Measurements from ENCODE around the gene CDKN1A. TPM values are rescaled to one million over a fixed set of nuclear protein-coding genes. Genes with fewer than 3 reads are reported as not detected.

The CDKN1A gene
- total RNA-seq, 1 donor from 2014 or later = 56.2 TPM

DNA sequence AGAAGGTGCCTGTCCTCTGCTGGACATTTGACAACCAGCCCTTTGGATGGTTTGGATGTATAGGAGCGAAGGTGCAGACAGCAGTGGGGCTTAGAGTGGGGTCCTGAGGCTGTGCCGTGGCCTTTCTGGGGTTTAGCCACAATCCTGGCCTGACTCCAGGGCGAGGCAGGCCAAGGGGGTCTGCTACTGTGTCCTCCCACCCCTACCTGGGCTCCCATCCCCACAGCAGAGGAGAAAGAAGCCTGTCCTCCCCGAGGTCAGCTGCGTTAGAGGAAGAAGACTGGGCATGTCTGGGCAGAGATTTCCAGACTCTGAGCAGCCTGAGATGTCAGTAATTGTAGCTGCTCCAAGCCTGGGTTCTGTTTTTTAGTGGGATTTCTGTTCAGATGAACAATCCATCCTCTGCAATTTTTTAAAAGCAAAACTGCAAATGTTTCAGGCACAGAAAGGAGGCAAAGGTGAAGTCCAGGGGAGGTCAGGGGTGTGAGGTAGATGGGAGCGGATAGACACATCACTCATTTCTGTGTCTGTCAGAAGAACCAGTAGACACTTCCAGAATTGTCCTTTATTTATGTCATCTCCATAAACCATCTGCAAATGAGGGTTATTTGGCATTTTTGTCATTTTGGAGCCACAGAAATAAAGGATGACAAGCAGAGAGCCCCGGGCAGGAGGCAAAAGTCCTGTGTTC is 1.3 kb upstream of the CDKN1A start:
- intact Hi-C loops (cut with micrococcal nuclease) = no loop called here

DNA sequence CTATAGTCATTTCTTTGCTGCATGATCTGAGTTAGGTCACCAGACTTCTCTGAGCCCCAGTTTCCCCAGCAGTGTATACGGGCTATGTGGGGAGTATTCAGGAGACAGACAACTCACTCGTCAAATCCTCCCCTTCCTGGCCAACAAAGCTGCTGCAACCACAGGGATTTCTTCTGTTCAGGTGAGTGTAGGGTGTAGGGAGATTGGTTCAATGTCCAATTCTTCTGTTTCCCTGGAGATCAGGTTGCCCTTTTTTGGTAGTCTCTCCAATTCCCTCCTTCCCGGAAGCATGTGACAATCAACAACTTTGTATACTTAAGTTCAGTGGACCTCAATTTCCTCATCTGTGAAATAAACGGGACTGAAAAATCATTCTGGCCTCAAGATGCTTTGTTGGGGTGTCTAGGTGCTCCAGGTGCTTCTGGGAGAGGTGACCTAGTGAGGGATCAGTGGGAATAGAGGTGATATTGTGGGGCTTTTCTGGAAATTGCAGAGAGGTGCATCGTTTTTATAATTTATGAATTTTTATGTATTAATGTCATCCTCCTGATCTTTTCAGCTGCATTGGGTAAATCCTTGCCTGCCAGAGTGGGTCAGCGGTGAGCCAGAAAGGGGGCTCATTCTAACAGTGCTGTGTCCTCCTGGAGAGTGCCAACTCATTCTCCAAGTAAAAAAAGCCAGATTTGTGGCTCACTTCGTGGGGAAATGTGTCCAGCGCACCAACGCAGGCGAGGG is 594 bp upstream of the CDKN1A start:
- intact Hi-C loops (cut with micrococcal nuclease) = no loop called here

DNA sequence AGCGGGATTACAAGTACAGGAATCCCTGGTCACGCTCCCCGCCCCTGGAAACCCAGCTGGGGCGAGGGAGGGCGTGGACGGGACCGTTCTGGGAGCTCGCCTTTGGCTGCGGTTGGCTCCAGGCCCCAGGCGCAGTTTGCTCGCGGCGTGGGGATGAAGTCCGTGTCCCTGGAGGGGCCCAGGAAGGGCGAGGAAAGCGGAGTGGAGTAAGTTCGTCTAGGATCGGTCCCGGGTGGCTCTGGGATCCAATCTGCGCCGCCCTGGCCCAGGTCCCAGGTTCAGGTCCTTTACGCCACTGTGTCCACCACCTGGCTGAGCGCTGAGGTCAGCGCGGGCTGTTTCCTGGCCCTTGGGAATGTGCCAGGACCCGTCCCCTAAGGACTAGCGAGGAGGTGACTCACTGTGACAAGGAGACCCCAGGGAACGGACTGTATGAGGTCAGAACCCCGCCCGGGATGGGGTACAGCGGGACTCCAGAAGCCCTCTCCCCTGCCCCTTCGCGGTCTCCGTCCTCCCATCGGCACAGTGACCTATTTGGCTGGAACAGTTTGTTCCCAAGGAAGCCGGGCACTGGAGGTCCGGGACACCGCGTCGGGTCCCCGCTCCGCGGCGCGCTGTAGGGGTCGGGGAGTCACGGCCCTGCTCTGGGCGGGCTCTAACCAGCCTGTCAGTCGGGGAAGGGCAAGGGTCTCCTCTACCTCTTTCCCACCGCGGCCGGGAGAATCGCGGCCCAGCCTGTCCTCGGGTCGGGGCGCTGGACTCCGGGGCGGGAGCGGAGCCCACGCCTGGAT is 724 bp downstream of the CDKN1A start:
- intact Hi-C loops (cut with micrococcal nuclease) = no loop called here

- intact Hi-C loops (cut with micrococcal nuclease) = loop anchor here (1.0 to 5.0 kb wide), 3 partner anchors 10 to 240 kb away; partner anchors contain the start of genes KCTD20, PXT1 and STK38
Measured at GRCh38 chr6:36682328-36683144, 4.0 kb downstream of the CDKN1A start.

GRCh38 chr6:36683145-36683655 is 4.7 kb downstream of the CDKN1A start:
- intact Hi-C loops (cut with micrococcal nuclease) = loop anchor here (5.0 kb wide), 2 partner anchors 136 to 241 kb away; partner anchors contain the start of genes KCTD20, PXT1 and STK38

DNA sequence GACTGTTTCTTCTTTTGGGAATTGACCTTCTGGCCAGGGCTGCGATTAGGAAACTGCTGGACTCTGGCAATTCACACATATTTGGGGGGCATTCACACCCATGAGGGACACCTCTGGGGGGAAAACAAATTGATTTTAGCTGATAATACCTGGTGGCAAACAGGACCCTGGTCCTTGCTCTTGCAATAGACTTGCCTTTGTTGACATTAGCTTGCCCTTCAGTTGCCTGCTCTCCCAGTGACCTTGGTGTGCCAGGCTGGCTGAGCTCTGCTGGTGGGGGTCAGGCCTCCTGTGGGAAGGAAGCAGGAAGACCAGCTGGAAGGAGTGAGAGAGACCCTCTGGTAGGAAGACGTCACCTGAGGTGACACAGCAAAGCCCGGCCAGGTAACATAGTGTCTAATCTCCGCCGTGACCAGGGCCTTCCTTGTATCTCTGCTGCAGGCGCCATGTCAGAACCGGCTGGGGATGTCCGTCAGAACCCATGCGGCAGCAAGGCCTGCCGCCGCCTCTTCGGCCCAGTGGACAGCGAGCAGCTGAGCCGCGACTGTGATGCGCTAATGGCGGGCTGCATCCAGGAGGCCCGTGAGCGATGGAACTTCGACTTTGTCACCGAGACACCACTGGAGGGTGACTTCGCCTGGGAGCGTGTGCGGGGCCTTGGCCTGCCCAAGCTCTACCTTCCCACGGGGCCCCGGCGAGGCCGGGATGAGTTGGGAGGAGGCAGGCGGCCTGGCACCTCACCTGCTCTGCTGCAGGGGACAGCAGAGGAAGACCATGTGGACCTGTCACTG is 5.3 kb downstream of the CDKN1A start:
- intact Hi-C loops (cut with micrococcal nuclease) = loop anchor here (5.0 kb wide), 2 partner anchors 137 to 242 kb away; partner anchors contain the start of genes KCTD20, PXT1 and STK38

DNA sequence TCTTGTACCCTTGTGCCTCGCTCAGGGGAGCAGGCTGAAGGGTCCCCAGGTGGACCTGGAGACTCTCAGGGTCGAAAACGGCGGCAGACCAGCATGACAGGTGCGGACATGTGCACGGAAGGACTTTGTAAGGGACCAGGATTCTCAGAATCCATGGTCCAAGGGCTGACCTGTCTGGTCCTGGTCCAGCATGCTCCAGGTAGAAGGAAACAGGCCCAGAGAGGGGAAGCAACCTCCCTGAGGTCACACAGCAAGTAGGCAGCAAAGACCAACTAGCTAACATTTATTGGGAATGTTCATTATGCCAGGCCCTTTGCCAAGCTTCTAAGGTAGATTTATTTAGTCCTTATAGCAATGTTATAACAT is 5.9 kb downstream of the CDKN1A start:
- intact Hi-C loops (cut with micrococcal nuclease) = loop anchor here (5.0 kb wide), 2 partner anchors 137 to 242 kb away; partner anchors contain the start of genes KCTD20, PXT1 and STK38

DNA sequence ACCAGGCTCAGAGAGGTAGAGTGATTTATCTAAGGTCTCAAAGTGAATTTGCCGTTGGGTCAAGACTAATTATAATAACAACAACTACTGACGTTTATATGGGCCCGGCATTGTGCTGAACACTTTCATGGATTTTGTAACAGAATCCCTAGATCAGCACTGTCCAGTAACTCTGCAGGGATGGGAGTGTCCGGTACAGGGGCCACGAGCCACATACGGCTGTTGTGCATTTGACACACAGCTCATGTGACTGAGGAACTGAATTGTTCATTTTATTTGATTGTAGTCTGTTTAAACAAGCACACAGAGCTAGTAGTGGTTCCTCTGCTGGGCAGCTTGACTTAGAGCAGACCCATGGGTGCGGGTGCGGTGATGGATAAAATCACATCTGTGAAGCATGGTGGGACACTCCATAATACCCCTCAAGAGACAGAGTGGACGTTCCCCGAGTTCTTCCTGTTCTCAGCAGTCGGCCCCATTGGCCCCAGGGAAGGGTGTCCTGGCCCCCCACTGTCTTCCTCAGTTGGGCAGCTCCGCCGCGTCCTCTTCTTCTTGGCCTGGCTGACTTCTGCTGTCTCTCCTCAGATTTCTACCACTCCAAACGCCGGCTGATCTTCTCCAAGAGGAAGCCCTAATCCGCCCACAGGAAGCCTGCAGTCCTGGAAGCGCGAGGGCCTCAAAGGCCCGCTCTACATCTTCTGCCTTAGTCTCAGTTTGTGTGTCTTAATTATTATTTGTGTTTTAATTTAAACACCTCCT is 6.8 kb downstream of the CDKN1A start:
- intact Hi-C loops (cut with micrococcal nuclease) = no loop called here

GRCh38 chr6:36685926-36686667 is 7.6 kb downstream of the CDKN1A start:
- intact Hi-C loops (cut with micrococcal nuclease) = no loop called here

- intact Hi-C loops (cut with micrococcal nuclease) = no loop called here
Measured at GRCh38 chr6:36686668-36687513, 8.4 kb downstream of the CDKN1A start.

DNA sequence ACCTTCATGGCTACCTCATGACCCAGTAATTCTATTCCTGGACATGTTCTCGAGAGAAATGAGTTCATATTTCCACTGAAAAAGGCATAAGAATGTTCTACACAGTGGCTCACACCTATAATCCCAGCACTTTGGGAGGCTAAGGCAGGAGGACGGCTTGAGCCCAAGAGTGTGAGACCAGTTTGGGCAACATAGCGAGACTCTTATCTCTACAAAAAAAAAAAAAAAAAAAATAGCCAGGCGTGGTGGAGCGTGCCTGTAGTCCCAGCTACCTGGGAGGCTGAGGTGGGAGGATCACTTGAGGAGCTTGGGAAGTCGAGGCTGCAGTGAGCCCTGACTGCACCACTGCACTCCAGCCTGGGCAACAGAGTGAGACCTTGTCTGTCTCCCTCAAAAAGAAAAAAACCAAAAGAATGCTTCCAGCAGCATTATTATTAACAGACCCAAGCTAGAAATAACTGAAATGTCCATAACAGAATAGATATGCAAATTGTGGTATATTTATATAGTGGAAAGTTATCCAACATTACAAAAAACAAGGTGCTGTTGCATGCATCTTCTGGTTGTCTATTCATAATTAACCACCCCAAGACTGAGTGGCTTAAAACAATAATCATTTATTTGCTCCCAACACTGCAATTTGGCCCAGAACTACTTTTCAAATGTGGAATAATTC is 9.7 kb downstream of the CDKN1A start:
- intact Hi-C loops (cut with micrococcal nuclease) = no loop called here

DNA sequence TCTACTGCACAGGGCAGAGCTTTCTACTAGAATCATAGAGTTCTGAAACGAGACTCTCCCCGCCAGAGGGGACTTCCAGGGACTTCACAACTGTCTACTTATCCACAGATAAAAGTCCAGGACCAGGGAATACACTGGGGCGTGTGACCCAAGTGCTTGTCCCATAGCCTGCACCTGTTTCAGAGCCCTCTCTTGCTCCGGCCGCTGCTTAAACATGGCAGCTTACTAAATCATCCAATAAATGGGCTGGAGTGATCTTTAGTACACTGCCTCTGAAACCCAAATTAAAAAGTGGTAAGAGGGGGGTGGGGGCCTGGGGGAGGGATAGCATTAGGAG is 10.2 kb downstream of the CDKN1A start:
- intact Hi-C loops (cut with micrococcal nuclease) = no loop called here

GRCh38 chr6:36691011-36691410 is 12.5 kb downstream of the CDKN1A start:
- intact Hi-C loops (cut with micrococcal nuclease) = no loop called here

DNA sequence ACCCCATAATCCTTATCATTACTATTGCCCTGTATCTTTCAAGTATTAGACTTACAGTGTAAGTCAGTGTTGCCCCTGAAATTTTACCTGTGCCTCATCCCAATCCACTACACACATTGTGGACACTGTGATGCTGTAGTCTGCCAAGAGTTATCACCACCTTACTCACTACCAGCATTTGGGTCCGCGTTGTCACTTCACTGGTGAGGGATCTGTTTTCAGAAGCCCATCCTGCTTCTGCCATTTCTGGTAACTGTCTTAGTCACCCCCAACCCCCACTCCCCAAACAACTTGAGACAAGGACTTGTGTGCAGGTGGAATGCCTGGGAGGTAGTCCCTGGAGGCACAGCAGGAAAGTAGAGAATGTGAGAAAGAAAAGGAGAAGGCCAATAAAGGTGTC is 13.1 kb downstream of the CDKN1A start:
- intact Hi-C loops (cut with micrococcal nuclease) = loop anchor here (1.0 kb wide), 1 partner anchor 9 kb away; no protein-coding TSS in a partner anchor

DNA sequence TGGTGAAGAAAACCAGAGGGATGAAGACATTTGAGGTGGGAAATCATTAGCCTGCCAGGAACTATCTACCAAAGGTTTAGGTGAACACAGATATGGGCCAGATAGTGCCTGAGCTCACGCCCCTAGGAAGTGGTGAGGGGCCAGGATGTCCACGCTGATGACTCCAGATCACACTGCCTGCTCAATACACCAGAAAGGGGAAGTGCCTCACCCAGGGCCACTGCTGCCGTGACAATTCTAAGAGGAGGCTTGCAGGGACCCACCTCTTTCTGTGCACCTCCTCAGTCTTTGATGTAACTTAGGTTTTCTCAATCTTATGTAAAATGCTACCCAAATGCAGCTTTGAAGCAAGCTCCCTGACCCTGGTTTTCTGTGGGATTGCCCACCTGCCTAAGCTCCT is 13.7 kb downstream of the CDKN1A start:
- intact Hi-C loops (cut with micrococcal nuclease) = loop anchor here (1.0 kb wide), 1 partner anchor 10 kb away; no protein-coding TSS in a partner anchor

GRCh38 chr6:36692861-36693702 is 14.6 kb downstream of the CDKN1A start:
- intact Hi-C loops (cut with micrococcal nuclease) = loop anchor here (1.0 kb wide), 1 partner anchor 11 kb away; no protein-coding TSS in a partner anchor

Measured in T-helper 2 cell treated with Interferon-gamma antibody and Interleukin-4, amounts not matched to agents 100 ng/mL and 5 ng/mL, for 36 hours (primary cell).